GM12874 (cell line): Measurements from ENCODE around the gene NKX2-8.

ENCODE experiments used
- CTCF ChIP-seq: IDR thresholded peaks from 2 replicates; pipeline ENCODE4 v1.5.1; 2011; ENCODE audit warnings: low read depth, mild to moderate bottlenecking, control low read depth, low read length, moderate library complexity; ENCODE audit not compliant: insufficient read depth

The NKX2-8 gene

GRCh38 chr14:36538051-36538450 lies 44.4 kb downstream of the NKX2-8 start:
- TF ChIP-seq CTCF: no peak
